Measurements from ENCODE around the gene UVSSA.
"Not testable (repeated sequence)": the region's sequence is repeated elsewhere in the genome, so short reads cannot be mapped to it uniquely, and the experiment has no call there.

UVSSA gene

DNA sequence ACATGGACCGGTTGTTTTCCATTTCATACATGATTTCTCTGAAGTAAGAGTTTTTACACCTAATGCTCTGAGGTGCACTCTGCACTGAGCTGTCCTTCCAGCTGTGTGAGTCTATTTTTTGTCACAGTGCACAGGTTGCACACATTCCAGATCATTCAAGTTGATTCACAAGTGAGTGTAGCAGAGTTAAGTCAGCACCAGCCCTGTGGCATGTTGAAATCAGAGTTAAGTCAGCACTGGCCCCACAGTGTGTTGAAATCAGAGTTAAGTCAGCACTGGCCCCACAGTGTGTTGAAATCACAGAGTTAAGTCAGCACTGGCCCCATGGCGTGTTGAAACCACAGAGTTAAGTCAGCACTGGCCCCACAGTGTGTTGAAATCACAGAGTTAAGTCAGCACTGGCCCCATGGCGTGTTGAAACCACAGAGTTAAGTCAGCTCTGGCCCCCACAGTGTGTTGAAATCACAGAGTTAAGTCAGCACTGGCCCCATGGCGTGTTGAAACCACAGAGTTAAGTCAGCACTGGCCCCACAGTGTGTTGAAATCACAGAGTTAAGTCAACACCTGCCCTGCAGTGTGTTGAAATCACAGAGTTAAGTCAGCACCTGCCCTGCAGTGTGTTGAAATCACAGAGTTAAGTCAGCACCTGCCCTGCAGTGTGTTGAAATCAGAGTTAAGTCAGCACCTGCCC, 11.7 kb upstream of the UVSSA start:
- not testable (repeated sequence) for H3K27ac ChIP-seq (ENCODE audit: low read depth, low read length); H3K9ac ChIP-seq (ENCODE audit: low read length); H3K27me3 ChIP-seq (ENCODE audit: control insufficient read depth, insufficient read depth, low read length); H3K9me3 ChIP-seq (ENCODE audit: control insufficient read depth, insufficient read depth, low read depth, low read length); H3K4me3 ChIP-seq (ENCODE audit: low read depth, low read length); H3K4me1 ChIP-seq (ENCODE audit: control insufficient read depth, insufficient read depth, low read length)
- peaks cover 73% of the 10 kb centered on the region for H3K36me3 ChIP-seq (ENCODE audit: control insufficient read depth, insufficient read depth, low read length)

DNA sequence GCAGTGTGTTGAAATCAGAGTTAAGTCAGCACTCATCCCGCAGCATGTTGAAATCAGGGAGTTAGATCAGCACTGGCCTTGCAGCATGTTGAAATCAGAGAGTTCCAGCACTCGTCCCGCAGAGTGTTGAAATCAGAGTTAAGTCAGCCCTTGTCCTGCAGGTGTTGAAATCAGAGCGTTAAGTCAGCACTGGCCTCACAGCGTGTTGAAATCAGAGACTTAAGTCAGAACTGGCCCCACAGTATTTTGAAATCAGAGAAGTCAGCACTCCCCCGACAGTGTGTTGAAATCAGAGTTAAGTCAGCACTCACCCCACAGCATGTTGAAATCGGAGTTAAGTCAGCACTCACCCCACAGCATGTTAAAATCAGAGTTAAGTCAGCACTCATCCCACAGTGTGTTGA, 10.9 kb upstream of the UVSSA start:
- Histone ChIP-seq H3K27ac (ENCODE audit: low read depth, low read length) (no peak overlapping the region), H3K9ac (ENCODE audit: low read length) (no peak overlapping the region), H3K27me3 (ENCODE audit: control insufficient read depth, insufficient read depth, low read length) (no peaks in the 10 kb centered on the region), H3K4me3 (ENCODE audit: low read depth, low read length) (no peak overlapping the region), H3K4me1 (ENCODE audit: control insufficient read depth, insufficient read depth, low read length) (no peaks in the 10 kb centered on the region), H3K9me3 (ENCODE audit: control insufficient read depth, insufficient read depth, low read depth, low read length) (no peaks in the 10 kb centered on the region), H3K36me3 (ENCODE audit: control insufficient read depth, insufficient read depth, low read length) (peaks cover 75% of the 10 kb centered on the region)

DNA sequence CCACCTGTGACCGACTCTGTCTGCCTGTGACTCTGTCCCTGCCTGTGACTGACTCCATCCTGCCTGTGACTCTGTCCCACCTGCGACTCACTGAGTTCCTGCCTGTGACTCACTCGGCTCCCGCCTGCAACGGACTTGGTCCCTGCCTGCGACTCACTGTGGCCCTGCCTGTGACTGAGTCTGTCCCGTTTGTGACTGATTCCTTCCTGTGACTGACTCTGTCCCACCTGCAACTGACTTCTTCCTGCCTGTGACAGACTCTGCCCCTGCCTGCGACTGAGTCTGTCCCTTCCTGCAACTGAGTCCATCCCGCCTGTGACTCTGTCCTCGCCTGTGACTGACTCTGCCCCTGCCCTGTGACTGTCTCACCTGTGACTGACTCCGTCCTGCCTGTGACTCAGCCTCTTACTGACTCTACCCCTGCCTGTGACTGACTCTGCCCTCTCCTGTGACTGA, 9.6 kb upstream of the UVSSA start:
- no peaks in the 10 kb centered on the region for H3K4me1 ChIP-seq (ENCODE audit: control insufficient read depth, insufficient read depth, low read length)
- H3K36me3 ChIP-seq (ENCODE audit: control insufficient read depth, insufficient read depth, low read length): peaks cover 76% of the 10 kb centered on the region
- no peak overlapping the region for H3K4me3 ChIP-seq (ENCODE audit: low read depth, low read length)
- no peaks in the 10 kb centered on the region for H3K27me3 ChIP-seq (ENCODE audit: control insufficient read depth, insufficient read depth, low read length)
- no peak overlapping the region for H3K9ac ChIP-seq (ENCODE audit: low read length)
- H3K9me3 ChIP-seq (ENCODE audit: control insufficient read depth, insufficient read depth, low read depth, low read length): no peaks in the 10 kb centered on the region
- H3K27ac ChIP-seq (ENCODE audit: low read depth, low read length): no peak overlapping the region

DNA sequence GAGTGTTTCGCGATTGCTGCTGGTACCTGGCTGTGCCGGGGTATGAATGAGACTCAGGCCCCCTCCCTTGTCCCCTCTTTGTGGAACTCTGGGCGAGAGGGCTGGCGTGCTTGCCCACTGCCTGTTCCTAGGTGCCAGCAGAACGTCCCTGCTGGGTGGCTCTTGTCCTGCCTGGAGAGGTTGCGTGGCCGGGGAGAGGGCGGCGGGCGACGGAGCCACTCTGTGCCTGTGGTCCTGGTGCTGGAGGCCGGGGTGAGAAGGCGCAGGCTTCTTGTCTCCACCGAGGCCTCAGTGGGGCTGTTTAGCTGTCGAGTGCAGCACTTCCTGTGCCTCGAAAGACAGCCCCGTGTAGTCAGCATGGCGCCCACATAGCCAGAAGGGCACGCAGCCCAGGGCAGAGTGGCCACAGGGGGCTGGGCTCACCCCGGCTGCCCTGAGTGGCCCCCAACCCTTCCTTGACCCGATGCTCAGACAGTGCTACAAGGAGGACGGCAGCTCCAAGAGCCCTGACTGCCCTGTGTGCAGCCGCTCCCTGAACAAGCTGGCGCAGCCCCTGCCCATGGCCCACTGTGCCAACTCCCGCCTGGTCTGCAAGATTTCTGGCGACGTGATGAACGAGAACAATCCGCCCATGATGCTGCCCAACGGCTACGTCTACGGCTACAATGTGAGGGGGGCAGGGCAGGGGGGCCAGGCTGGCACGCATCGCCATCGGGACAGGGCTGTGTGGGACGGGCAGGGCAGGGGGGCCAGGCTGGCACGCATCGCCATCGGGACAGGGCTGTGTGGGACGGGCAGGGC, 8.9 kb upstream of the UVSSA start:
- Histone ChIP-seq H3K27me3 (ENCODE audit: control insufficient read depth, insufficient read depth, low read length) (no peaks in the 10 kb centered on the region), H3K9ac (ENCODE audit: low read length) (no peak overlapping the region), H3K27ac (ENCODE audit: low read depth, low read length) (no peak overlapping the region), H3K9me3 (ENCODE audit: control insufficient read depth, insufficient read depth, low read depth, low read length) (no peaks in the 10 kb centered on the region), H3K4me1 (ENCODE audit: control insufficient read depth, insufficient read depth, low read length) (no peaks in the 10 kb centered on the region), H3K36me3 (ENCODE audit: control insufficient read depth, insufficient read depth, low read length) (peaks cover 70% of the 10 kb centered on the region), H3K4me3 (ENCODE audit: low read depth, low read length) (no peak overlapping the region)

DNA sequence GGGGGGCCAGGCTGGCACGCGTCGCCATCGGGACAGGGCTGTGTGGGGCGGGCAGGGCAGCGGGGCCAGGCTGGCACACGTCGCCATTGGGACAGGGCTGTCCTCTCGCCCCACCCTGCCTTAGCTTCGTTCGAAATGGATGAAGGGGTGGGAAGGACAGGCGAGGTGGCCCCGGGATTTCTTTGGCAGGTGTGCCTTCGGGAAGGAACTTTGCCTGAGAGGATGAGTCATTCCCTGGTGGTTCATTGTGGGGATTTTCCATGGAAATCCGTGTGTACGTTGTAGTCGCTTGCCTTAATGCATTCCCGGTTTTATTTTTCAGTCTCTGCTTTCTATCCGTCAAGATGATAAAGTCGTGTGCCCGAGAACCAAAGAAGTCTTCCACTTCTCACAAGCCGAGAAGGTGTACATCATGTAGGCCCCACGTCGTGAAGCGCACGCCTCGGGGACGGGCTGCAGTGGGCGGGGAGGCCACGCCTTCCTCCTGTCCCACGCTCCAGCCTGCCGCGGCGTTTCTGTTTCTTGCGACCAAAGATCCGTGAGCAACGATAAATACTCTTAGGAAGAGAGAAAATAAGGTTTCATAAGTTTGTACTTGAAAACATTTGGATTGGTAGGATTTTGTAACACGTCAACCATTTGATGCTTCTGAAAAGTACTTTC, 8.1 kb upstream of the UVSSA start:
- H3K9me3 ChIP-seq (ENCODE audit: control insufficient read depth, insufficient read depth, low read depth, low read length): no peaks in the 10 kb centered on the region
- peaks cover 68% of the 10 kb centered on the region for H3K36me3 ChIP-seq (ENCODE audit: control insufficient read depth, insufficient read depth, low read length)
- no peak overlapping the region for H3K27ac ChIP-seq (ENCODE audit: low read depth, low read length)
- H3K4me3 ChIP-seq (ENCODE audit: low read depth, low read length): no peak overlapping the region
- H3K27me3 ChIP-seq (ENCODE audit: control insufficient read depth, insufficient read depth, low read length): no peaks in the 10 kb centered on the region
- H3K4me1 ChIP-seq (ENCODE audit: control insufficient read depth, insufficient read depth, low read length): no peaks in the 10 kb centered on the region
- no peak overlapping the region for H3K9ac ChIP-seq (ENCODE audit: low read length)

DNA sequence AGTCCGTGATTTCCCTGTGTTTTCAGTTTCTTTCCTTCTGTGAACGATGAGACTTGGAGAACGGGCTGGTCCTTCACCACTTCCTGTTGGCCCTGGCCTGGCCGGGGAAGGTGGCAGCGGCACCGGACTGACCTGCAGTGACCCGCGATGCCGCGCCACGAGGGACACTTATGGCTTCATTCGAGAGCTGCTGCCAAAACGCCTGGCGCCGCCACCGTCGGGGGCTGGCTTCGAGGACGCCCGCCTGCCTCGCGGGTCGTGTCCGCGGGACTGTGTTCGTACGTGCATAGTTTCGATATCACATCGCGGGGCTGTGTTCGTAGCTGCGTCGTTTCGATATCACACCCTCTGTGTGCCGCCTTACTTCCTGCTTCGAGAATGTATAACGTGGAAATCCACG, 7.5 kb upstream of the UVSSA start:
- Histone ChIP-seq H3K4me3 (ENCODE audit: low read depth, low read length) (no peak overlapping the region), H3K9ac (ENCODE audit: low read length) (no peak overlapping the region), H3K27ac (ENCODE audit: low read depth, low read length) (no peak overlapping the region), H3K27me3 (ENCODE audit: control insufficient read depth, insufficient read depth, low read length) (no peaks in the 10 kb centered on the region), H3K9me3 (ENCODE audit: control insufficient read depth, insufficient read depth, low read depth, low read length) (no peaks in the 10 kb centered on the region), H3K4me1 (ENCODE audit: control insufficient read depth, insufficient read depth, low read length) (no peaks in the 10 kb centered on the region), H3K36me3 (ENCODE audit: control insufficient read depth, insufficient read depth, low read length) (peaks cover 64% of the 10 kb centered on the region)

DNA sequence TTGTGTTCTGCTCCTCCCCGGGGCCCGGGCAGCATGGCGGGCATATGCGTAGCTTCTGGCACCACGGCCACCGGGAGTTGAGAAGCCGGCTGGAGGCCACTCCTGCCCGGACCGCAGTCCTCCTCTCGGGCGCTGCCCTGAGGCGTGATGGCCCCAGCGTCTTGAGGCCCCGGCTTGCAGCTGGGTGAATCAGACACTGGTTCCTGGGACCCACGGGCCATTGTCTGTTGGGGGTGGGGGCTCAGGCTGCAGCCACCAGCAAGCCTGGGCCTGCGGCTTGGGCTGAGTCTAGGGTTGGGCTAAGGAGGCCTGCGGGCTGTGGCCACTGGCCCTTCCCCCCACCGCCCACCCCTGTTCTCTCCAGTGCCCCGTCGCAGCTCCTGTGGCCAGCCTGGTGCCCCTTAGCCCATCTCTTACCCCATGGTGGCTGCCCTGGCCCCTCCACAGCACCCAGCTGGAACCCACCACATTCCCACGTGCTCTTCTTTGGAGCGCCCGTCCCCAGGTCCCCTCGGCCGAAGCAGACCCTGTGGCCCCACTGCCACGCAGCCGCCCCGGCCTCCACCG, 6.7 kb upstream of the UVSSA start:
- Histone ChIP-seq H3K9me3 (ENCODE audit: control insufficient read depth, insufficient read depth, low read depth, low read length) (no peaks in the 10 kb centered on the region), H3K27ac (ENCODE audit: low read depth, low read length) (no peak overlapping the region), H3K4me3 (ENCODE audit: low read depth, low read length) (no peak overlapping the region), H3K9ac (ENCODE audit: low read length) (no peak overlapping the region), H3K36me3 (ENCODE audit: control insufficient read depth, insufficient read depth, low read length) (peaks cover 56% of the 10 kb centered on the region), H3K27me3 (ENCODE audit: control insufficient read depth, insufficient read depth, low read length) (no peaks in the 10 kb centered on the region), H3K4me1 (ENCODE audit: control insufficient read depth, insufficient read depth, low read length) (no peaks in the 10 kb centered on the region)

DNA sequence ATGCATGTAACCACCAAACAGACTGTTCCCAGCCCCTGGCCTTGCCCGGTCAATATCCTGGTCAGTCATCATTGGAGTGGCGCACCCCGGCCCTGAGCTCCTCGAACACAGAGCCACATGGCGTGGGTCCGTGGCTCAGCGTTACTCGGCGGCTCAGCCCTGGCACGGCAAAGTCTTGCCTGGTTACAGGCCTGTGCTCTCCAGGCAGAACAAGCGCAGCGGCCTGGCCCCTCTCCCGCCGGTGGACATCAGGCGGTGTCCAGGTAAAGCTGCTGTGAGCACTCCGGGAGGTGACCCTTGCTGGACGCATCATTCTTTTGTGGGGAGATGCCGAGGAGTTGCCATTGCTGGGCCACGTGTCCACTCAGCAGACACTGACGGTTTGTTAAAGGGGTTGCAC, 6.1 kb upstream of the UVSSA start:
- no peak overlapping the region for H3K9ac ChIP-seq (ENCODE audit: low read length)
- H3K36me3 ChIP-seq (ENCODE audit: control insufficient read depth, insufficient read depth, low read length): peaks cover 55% of the 10 kb centered on the region
- H3K27ac ChIP-seq (ENCODE audit: low read depth, low read length): no peak overlapping the region

DNA sequence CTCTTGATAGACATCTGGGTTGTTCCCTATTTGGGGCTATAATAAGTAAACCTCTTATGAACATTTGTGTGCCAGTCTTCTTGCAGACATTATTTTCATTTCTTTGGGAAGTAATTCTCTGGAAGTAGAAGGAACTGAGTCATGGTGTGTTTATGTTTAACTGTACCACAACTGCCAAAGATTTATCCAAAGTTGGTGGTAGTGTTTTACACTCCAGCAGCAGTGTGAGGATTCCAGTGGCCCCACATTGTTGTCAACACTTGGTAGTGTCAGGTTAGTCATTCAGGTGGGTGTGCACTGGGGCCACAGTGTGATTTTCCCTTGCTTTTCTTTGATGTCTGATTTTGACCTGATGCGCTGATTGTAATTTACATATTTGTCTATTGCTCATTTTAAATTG, 5.0 kb upstream of the UVSSA start:
- Histone ChIP-seq H3K36me3 (ENCODE audit: control insufficient read depth, insufficient read depth, low read length) (peaks cover 45% of the 10 kb centered on the region), H3K27me3 (ENCODE audit: control insufficient read depth, insufficient read depth, low read length) (no peaks in the 10 kb centered on the region), H3K9me3 (ENCODE audit: control insufficient read depth, insufficient read depth, low read depth, low read length) (no peaks in the 10 kb centered on the region)

More for the DNA sequence above, 6.1 kb upstream of the UVSSA start:
- Histone ChIP-seq H3K4me3 (ENCODE audit: low read depth, low read length) (no peak overlapping the region), H3K9me3 (ENCODE audit: control insufficient read depth, insufficient read depth, low read depth, low read length) (no peaks in the 10 kb centered on the region), H3K4me1 (ENCODE audit: control insufficient read depth, insufficient read depth, low read length) (no peaks in the 10 kb centered on the region), H3K27me3 (ENCODE audit: control insufficient read depth, insufficient read depth, low read length) (no peaks in the 10 kb centered on the region)

DNA sequence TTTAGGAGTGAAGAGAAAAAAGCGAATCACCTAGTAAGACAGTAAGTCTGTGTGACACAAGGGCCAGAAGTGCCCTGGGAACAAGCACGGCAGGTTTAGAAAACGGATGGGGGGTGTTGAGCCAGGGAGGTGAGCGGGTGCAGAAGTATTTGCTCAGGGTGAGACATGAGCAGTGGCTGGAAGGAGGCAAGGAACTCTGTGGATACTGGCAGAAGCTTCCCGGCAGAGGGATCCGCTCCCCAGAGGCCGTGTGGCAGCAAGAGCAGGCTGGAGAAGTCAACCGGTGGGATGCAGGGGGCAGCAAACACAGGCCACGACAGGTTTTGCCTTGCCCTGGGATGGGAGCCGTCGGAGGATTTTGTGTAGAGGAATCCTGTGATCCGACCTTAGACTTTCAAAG, 2.3 kb upstream of the UVSSA start:
- H3K36me3 ChIP-seq (ENCODE audit: control insufficient read depth, insufficient read depth, low read length): peaks cover 25% of the 10 kb centered on the region
- peaks cover 10% of the 10 kb centered on the region for H3K4me1 ChIP-seq (ENCODE audit: control insufficient read depth, insufficient read depth, low read length)
- no peaks in the 10 kb centered on the region for H3K27me3 ChIP-seq (ENCODE audit: control insufficient read depth, insufficient read depth, low read length)
- H3K27ac ChIP-seq (ENCODE audit: low read depth, low read length): no peak overlapping the region
- no peak overlapping the region for H3K9ac ChIP-seq (ENCODE audit: low read length)
- H3K4me3 ChIP-seq (ENCODE audit: low read depth, low read length): no peak overlapping the region
- H3K9me3 ChIP-seq (ENCODE audit: control insufficient read depth, insufficient read depth, low read depth, low read length): no peaks in the 10 kb centered on the region

More for the DNA sequence above, 5.0 kb upstream of the UVSSA start:
- H3K4me1 ChIP-seq (ENCODE audit: control insufficient read depth, insufficient read depth, low read length): no peaks in the 10 kb centered on the region
- H3K27ac ChIP-seq (ENCODE audit: low read depth, low read length): no peak overlapping the region
- H3K4me3 ChIP-seq (ENCODE audit: low read depth, low read length): no peak overlapping the region
- no peak overlapping the region for H3K9ac ChIP-seq (ENCODE audit: low read length)
